A549 (cell line): ENCODE results near the gene CABP4. TPM values are rescaled to one million over a fixed set of nuclear protein-coding genes. Genes with fewer than 3 reads are reported as not detected.

ENCODE experiments used
- ATAC-seq, 2 experiments: fragments of 200-7000 bp in 1 of 2; fragments of >200 bp in 1 of 2; cut with Nextera tagmentation in 1 of 2; cut with Tn5 transposase in 1 of 2; 3 replicates each; pipeline versions ENCODE4 v1.8.0 to v1.9.1; 2018 to 2020; ENCODE audit warnings: mild to moderate bottlenecking in 1 of 2, moderate library complexity in 1 of 2
- CTCF ChIA-PET: fragments of 300-600 bp; sonication (Branson Sonifier 250); formaldehyde crosslinking; extraction: SDS; loops from one replicate; lab custom pipeline; 2021; ENCODE audit warnings: antibody characterized with exemption, inconsistent platforms; lab: Yijun Ruan, JAX
- POLR2A ChIA-PET: fragments of 350-600 bp; formaldehyde crosslinking; extraction: SDS; loops from one replicate; lab custom pipeline; 2021; ENCODE audit warnings: antibody characterized with exemption, inconsistent platforms; lab: Yijun Ruan, JAX
- DNase-seq, 2 experiments: peaks; one replicate each; pipeline versions ENCODE4 v3.0.0 to v3.0.0-alpha.2; 2011 to 2016; ENCODE audit warnings: low read depth in 1 of 2, low spot score in 1 of 2
- FAIRE-seq: peaks from 2 replicates; lab custom pipeline; 2011; peaks lifted over from hg19 to GRCh38; lab: Jason Lieb, UNC
- H3K27ac ChIP-seq, 2 experiments: fragments of >200 bp; sonication (Bioruptor Twin); formaldehyde crosslinking; 3 replicates each; pipeline ENCODE4 v1.5.1; 2016 to 2017
- H3K4me1 ChIP-seq: fragments of >200 bp; sonication (Bioruptor Twin); formaldehyde crosslinking; 3 replicates; pipeline ENCODE4 v1.6.1; 2016
- H3K4me2 ChIP-seq: fragments of >200 bp; sonication (Bioruptor Twin); formaldehyde crosslinking; 3 replicates; pipeline ENCODE4 v1.6.1; 2016
- H3K4me3 ChIP-seq: fragments of >200 bp; sonication (Bioruptor Twin); formaldehyde crosslinking; 3 replicates; pipeline ENCODE4 v1.5.1; 2016
- H3K9me3 ChIP-seq: fragments of >200 bp; sonication (Bioruptor Twin); formaldehyde crosslinking; 3 replicates; pipeline ENCODE4 v1.6.1; 2016
- CBX2 ChIP-seq: fragments of 200-600 bp; sonication (generic); IDR thresholded peaks from 2 replicates; pipeline ENCODE4 v1.6.1; 2016; ENCODE audit warnings: low read depth, mild to moderate bottlenecking, borderline replicate concordance
- CEBPB ChIP-seq, 2 experiments: fragments of >200 bp in 1 of 2; sonication (Bioruptor Twin) in 1 of 2; formaldehyde crosslinking in 1 of 2; IDR thresholded peaks; 2 replicates each; pipeline ENCODE4 v1.6.1; 2012 to 2016
- CHD2 ChIP-seq: fragments of 150-350 bp; IDR thresholded peaks from 2 replicates; pipeline ENCODE4 v1.6.1; 2014; ENCODE audit warnings: low read length; ENCODE audit not compliant: partially characterized antibody
- EHMT2 ChIP-seq: fragments of 200-600 bp; sonication (generic); IDR thresholded peaks from 2 replicates; pipeline ENCODE4 v1.6.1; 2016; ENCODE audit warnings: antibody characterized with exemption, low read depth, mild to moderate bottlenecking, moderate library complexity
- EP300 ChIP-seq, 2 experiments: fragments of >200 bp; sonication (Bioruptor Twin); formaldehyde crosslinking; IDR thresholded peaks; 2 replicates in 1 of 2; 3 replicates in 1 of 2; pipeline ENCODE4 v1.6.1; 2016 to 2017
- FOSB ChIP-seq: fragments of 250-450 bp; sonication (Bioruptor Pico); IDR thresholded peaks from 2 replicates; pipeline ENCODE4 v1.5.0; 2020; ENCODE audit warnings: mild to moderate bottlenecking, moderate library complexity
- FOSL2 ChIP-seq, 2 experiments: fragments of 450-650 bp in 1 of 2; fragments of >200 bp in 1 of 2; sonication (Bioruptor Twin) in 1 of 2; formaldehyde crosslinking; IDR thresholded peaks; 2 replicates each; pipeline versions ENCODE4 v1.5.0 to v1.6.1; 2016 to 2020; ENCODE audit warnings: mild to moderate bottlenecking in 1 of 2, moderate library complexity in 1 of 2
- FOXS1 ChIP-seq: fragments of 250-450 bp; sonication (Bioruptor Pico); IDR thresholded peaks from 2 replicates; pipeline ENCODE4 v1.5.0; 2020; ENCODE audit warnings: mild to moderate bottlenecking, moderate library complexity
- HDAC2 ChIP-seq: fragments of 200-600 bp; sonication (generic); IDR thresholded peaks from 2 replicates; pipeline ENCODE4 v1.6.1; 2016
- HMGXB4 ChIP-seq: fragments of 250-450 bp; sonication (Bioruptor Pico); IDR thresholded peaks from 2 replicates; pipeline ENCODE4 v1.5.0; 2021; ENCODE audit warnings: mild to moderate bottlenecking, moderate library complexity, borderline replicate concordance
- JUN ChIP-seq, 2 experiments: fragments of >200 bp; sonication (Bioruptor Twin); formaldehyde crosslinking; IDR thresholded peaks; 2 replicates in 1 of 2; 3 replicates in 1 of 2; pipeline ENCODE4 v1.6.1; 2016 to 2017
- KDM5A ChIP-seq: fragments of 200-600 bp; sonication (generic); IDR thresholded peaks from 2 replicates; pipeline ENCODE4 v1.6.1; 2016; ENCODE audit warnings: antibody characterized with exemption, mild to moderate bottlenecking
- MAFK ChIP-seq: fragments of 450-650 bp; IDR thresholded peaks from 2 replicates; pipeline ENCODE4 v1.6.1; 2014; ENCODE audit not compliant: partially characterized antibody
- MAX ChIP-seq: IDR thresholded peaks from 2 replicates; pipeline ENCODE4 v1.6.1; 2012
- MYC ChIP-seq: IDR thresholded peaks from 2 replicates; pipeline ENCODE4 v1.6.1; 2012; ENCODE audit warnings: mild to moderate bottlenecking, inconsistent platforms, low read length, improper control_type of control experiment, borderline replicate concordance
- NFE2L2 ChIP-seq: fragments of 150-350 bp; conservative IDR thresholded peaks from 2 replicates; pipeline ENCODE4 v1.6.1; 2014; ENCODE audit warnings: low read length
- PBX3 ChIP-seq: IDR thresholded peaks from 2 replicates; pipeline ENCODE4 v1.6.1; 2012
- PHF8 ChIP-seq: fragments of 200-600 bp; sonication (generic); IDR thresholded peaks from 2 replicates; pipeline ENCODE4 v1.6.1; 2016; ENCODE audit warnings: low read depth, mild to moderate bottlenecking, antibody characterized with exemption, moderate library complexity, borderline replicate concordance
- POLR2A ChIP-seq: IDR thresholded peaks from 2 replicates; pipeline ENCODE4 v1.6.1; 2012; ENCODE audit warnings: mild to moderate bottlenecking, low read length
- RAD21 ChIP-seq, 2 experiments: fragments of >200 bp in 1 of 2; sonication (Bioruptor Twin) in 1 of 2; formaldehyde crosslinking in 1 of 2; IDR thresholded peaks in 1 of 2; conservative IDR thresholded peaks in 1 of 2; 2 replicates in 1 of 2; 3 replicates in 1 of 2; pipeline ENCODE4 v1.6.1; 2012 to 2018; ENCODE audit warnings: inconsistent platforms in 1 of 2
- RFX5 ChIP-seq: fragments of 450-650 bp; IDR thresholded peaks from 2 replicates; pipeline ENCODE4 v1.7.1; 2014; ENCODE audit warnings: antibody characterized with exemption, mild to moderate bottlenecking, moderate library complexity
- RNF2 ChIP-seq: fragments of 200-600 bp; sonication (generic); IDR thresholded peaks from 2 replicates; pipeline ENCODE4 v1.6.1; 2016; ENCODE audit warnings: low read depth, mild to moderate bottlenecking, antibody characterized with exemption, moderate library complexity, borderline replicate concordance
- TP53 ChIP-seq: fragments of 250-450 bp; sonication (Bioruptor Pico); IDR thresholded peaks from 2 replicates; pipeline ENCODE4 v1.5.0; 2021; ENCODE audit warnings: mild to moderate bottlenecking, moderate library complexity
- WGBS: methylation state at CpG from one replicate; pipeline ENCODE4 v1.1.6; 2017; ENCODE audit errors: missing lambda C conversion rate; 5-methylcytosine and 5-hydroxymethylcytosine counted together
- polyA plus RNA-seq, 4 experiments: library from polyadenylated mRNA; depleted of rRNA in 3 of 4; stranded (reverse); fragments of >200 nt; fragmentation: RNase III in 1 of 4; extraction: RNeasy Plus Mini Kit Qiagen cat#74134 plus additional on column Dnase treatment in 1 of 4; gene quantifications; 2 replicates in 3 of 4; 3 replicates in 1 of 4; pipeline ENCODE4 v1.2.3, GENCODE V29; 2011 to 2017
- TF ChIP-seq, protein P1 (sequence below): fragments of 200-600 bp; sonication (generic); IDR thresholded peaks from 2 replicates; pipeline ENCODE4 v1.6.1; 2016; ENCODE audit warnings: antibody characterized with exemption, mild to moderate bottlenecking, moderate library complexity
- TF ChIP-seq, protein P2 (sequence below): fragments of 150-350 bp; IDR thresholded peaks from 2 replicates; pipeline ENCODE4 v1.6.1; 2014; ENCODE audit warnings: low read depth, mild to moderate bottlenecking, low read length

The CABP4 gene
- polyA plus RNA-seq, 2 of the 4 experiments (the other 2 are of a cell fraction), result not detected

GRCh38 chr11:67482275-67482826 lies 27.2 kb downstream of the CABP4 start:
- ATAC-seq (peak; percentile 23 to 52; a peak in 5 of 6 replicates), FAIRE-seq (no peak), DNase-seq (no peak)
- 31% methylated on average over 19 of the region's 19 CpGs for WGBS
- H3K9me3 ChIP-seq, result no peaks in the 10 kb centered on the region
- ChIA-PET POLR2A (interaction anchor here (0.6 to 1.3 kb wide), 8 partner anchors 9 to 109 kb away, joined by 3 to 6 read pairs (median 4); partner anchors contain the start of genes CLCF1, PPP1CA and RPS6KB2), CTCF (interaction anchor here (0.7 to 3.9 kb wide), 4 partner anchors 10 to 137 kb away, joined by 3 to 22 read pairs (median 4); partner anchors contain the start of gene TMEM134)
- TF ChIP-seq EHMT2 (no peak), FOSL2 (IDR thresholded peaks at IDR 0.05) (no peak), FOSL2 (CRISPR knock-in tag; IDR thresholded peaks at IDR 0.05) (peak; percentile 75)
- H3K4me3 ChIP-seq, result peak overlapping the region; percentile 55
- H3K27ac ChIP-seq, result peak overlapping the region; percentile 71 to 88
- peak overlapping the region; percentile 97 for H3K4me2 ChIP-seq
- peaks cover 11% of the 10 kb centered on the region; the same call in 2 of the 3 replicates for H3K4me1 ChIP-seq

DNA sequence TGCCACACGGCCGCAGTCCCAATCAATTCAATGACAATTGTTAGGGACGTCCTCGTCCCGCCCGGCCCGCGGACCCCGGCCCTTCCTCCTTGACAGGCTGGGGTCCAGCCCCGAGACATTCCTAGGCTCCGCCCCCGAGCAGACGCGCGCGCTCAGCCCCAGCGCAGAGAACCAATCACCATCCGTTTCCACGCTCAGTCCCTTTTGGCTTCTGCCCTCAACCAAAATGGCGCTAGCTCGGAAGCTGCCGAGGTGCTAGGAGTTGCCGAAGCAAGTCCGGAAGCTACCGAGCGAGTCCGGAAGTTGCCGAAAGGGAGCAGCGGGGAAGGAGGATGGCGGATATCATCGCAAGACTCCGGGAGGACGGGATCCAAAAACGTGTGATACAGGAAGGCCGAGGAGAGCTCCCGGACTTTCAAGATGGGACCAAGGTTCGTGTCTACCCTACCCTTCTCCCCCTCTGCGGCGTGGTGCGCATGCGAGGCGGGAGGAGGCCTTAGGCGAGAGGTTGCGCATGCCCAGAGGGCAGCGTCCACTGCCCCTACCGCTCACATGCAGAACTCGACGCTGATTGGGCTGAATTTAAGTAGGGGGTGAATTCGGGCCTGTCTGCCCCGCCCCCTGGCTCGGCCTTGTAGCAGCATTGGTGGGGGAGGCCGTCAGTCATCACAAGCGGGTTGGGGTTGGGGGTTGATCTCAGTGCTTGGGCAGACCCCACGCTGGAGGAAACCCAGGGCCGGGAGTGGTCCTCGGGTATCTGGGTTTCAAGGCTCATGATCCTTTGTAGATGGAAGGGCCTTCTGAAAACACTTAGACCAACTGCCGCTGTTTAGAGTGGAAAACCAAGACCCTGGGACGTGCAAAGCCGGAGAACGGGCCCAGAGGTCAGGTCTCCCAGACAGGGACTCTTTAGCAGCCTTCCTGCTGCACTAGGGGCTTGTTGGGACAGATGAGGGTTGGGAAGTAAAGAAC lies 28.0 kb downstream of the CABP4 start, which contains the start of gene AIP:
Gene AIP, plus strand, starts transcription at position 200 of the 972 bp plus-strand sequence. Its CDS starts 133 bp downstream, at position 333.
- FAIRE-seq (no peak), ATAC-seq (peak; percentile 98 to 99), DNase-seq (peak; percentile 98 to 99)
- peak within 1 kb of the TSS; percentile 71 to 88 for H3K27ac ChIP-seq
- peak within 1 kb of the TSS; percentile 55 for H3K4me3 ChIP-seq
- ChIA-PET CTCF (interaction anchor here (0.7 to 1.8 kb wide), 3 partner anchors 10 to 138 kb away, joined by 3 to 4 read pairs (median 3); no protein-coding TSS in a partner anchor), POLR2A (interaction anchor here (0.6 to 1.3 kb wide), 8 partner anchors 8 to 109 kb away, joined by 3 to 6 read pairs (median 4); partner anchors contain the start of genes CLCF1, PPP1CA and RPS6KB2)
- H3K4me2 ChIP-seq, result peak within 1 kb of the TSS; percentile 97
- peaks cover 11% of the 10 kb centered on the region; the same call in 2 of the 3 replicates for H3K4me1 ChIP-seq
- 15% methylated on average over 57 of the region's 60 CpGs for WGBS
- no peaks in the 10 kb centered on the region for H3K9me3 ChIP-seq
- no peak for TF ChIP-seq FOXS1 (CRISPR knock-in tag)
- no peak for TF ChIP-seq CHD2
- TF ChIP-seq HDAC2, result peak; percentile 82; the same call in 1 of the 2 replicates
- TF ChIP-seq HMGXB4 (CRISPR knock-in tag), result no peak
- TF ChIP-seq MAX, result peak; percentile 100
- TF ChIP-seq KDM5A, result peak; percentile 83
- TF ChIP-seq, protein P1, sequence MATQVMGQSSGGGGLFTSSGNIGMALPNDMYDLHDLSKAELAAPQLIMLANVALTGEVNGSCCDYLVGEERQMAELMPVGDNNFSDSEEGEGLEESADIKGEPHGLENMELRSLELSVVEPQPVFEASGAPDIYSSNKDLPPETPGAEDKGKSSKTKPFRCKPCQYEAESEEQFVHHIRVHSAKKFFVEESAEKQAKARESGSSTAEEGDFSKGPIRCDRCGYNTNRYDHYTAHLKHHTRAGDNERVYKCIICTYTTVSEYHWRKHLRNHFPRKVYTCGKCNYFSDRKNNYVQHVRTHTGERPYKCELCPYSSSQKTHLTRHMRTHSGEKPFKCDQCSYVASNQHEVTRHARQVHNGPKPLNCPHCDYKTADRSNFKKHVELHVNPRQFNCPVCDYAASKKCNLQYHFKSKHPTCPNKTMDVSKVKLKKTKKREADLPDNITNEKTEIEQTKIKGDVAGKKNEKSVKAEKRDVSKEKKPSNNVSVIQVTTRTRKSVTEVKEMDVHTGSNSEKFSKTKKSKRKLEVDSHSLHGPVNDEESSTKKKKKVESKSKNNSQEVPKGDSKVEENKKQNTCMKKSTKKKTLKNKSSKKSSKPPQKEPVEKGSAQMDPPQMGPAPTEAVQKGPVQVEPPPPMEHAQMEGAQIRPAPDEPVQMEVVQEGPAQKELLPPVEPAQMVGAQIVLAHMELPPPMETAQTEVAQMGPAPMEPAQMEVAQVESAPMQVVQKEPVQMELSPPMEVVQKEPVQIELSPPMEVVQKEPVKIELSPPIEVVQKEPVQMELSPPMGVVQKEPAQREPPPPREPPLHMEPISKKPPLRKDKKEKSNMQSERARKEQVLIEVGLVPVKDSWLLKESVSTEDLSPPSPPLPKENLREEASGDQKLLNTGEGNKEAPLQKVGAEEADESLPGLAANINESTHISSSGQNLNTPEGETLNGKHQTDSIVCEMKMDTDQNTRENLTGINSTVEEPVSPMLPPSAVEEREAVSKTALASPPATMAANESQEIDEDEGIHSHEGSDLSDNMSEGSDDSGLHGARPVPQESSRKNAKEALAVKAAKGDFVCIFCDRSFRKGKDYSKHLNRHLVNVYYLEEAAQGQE, result 0 out of 2 replicates have a peak, but pooled peaks have one; percentile 6
- peak; percentile 29; the same call in 1 of the 2 replicates for TF ChIP-seq TP53 (CRISPR knock-in tag)
- no peak; a peak in 2 of 5 replicates for TF ChIP-seq JUN (IDR thresholded peaks at IDR 0.05)
- TF ChIP-seq NFE2L2, result no peak
- TF ChIP-seq CBX2, result no peak
- TF ChIP-seq CEBPB (IDR thresholded peaks at IDR 0.05), result no peak
- no peak for TF ChIP-seq PBX3
- no peak for TF ChIP-seq RAD21 (conservative IDR thresholded peaks at IDR 0.05 in 1 of 2, IDR thresholded peaks at IDR 0.05 in 1 of 2)
- TF ChIP-seq RNF2, result peak; percentile 98
- peak; percentile 33 for TF ChIP-seq POLR2A
- no peak for TF ChIP-seq EP300 (IDR thresholded peaks at IDR 0.05)
- TF ChIP-seq FOSB, result no peak
- no peak; the same call in 1 of the 2 replicates for TF ChIP-seq MYC
- TF ChIP-seq MAFK, result peak; percentile 23
- 0 out of 2 replicates have a peak, but pooled peaks have one; percentile 30 for TF ChIP-seq RFX5
- TF ChIP-seq PHF8, result peak; percentile 54
- TF ChIP-seq, protein P2, sequence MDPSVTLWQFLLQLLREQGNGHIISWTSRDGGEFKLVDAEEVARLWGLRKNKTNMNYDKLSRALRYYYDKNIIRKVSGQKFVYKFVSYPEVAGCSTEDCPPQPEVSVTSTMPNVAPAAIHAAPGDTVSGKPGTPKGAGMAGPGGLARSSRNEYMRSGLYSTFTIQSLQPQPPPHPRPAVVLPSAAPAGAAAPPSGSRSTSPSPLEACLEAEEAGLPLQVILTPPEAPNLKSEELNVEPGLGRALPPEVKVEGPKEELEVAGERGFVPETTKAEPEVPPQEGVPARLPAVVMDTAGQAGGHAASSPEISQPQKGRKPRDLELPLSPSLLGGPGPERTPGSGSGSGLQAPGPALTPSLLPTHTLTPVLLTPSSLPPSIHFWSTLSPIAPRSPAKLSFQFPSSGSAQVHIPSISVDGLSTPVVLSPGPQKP, result no peak
